Measurements from ENCODE around the gene DAAM1.

DNA sequence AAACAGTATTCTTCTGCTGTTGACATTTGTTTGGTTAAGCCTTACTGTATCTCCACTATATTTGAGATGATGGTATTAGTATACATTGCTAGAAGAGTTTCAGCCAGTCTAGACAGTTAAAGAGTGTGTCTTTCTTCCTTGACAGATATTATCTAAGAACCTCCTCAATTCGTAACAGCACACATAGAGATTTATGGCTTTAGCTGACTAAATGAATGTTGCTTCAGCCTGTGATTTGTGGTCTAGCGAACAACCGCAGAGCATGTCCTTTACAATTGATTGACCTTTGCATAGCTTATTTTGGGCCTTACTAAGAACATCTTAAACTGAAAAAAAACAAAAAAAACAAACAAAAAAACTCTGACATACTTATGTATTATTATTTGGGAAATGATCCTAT is 122.2 kb downstream of the DAAM1 start:
- TF ChIP-seq, protein P1, sequence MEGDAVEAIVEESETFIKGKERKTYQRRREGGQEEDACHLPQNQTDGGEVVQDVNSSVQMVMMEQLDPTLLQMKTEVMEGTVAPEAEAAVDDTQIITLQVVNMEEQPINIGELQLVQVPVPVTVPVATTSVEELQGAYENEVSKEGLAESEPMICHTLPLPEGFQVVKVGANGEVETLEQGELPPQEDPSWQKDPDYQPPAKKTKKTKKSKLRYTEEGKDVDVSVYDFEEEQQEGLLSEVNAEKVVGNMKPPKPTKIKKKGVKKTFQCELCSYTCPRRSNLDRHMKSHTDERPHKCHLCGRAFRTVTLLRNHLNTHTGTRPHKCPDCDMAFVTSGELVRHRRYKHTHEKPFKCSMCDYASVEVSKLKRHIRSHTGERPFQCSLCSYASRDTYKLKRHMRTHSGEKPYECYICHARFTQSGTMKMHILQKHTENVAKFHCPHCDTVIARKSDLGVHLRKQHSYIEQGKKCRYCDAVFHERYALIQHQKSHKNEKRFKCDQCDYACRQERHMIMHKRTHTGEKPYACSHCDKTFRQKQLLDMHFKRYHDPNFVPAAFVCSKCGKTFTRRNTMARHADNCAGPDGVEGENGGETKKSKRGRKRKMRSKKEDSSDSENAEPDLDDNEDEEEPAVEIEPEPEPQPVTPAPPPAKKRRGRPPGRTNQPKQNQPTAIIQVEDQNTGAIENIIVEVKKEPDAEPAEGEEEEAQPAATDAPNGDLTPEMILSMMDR (IDR thresholded peaks at IDR 0.05; ENCODE audit: low read depth, low read length): no peak
- TF ChIP-seq EZH2phosphoT487 (IDR thresholded peaks at IDR 0.05; ENCODE audit: low read depth): no peak
